Measurements from ENCODE around the gene SHC2. TPM values are rescaled to one million over a fixed set of nuclear protein-coding genes. Genes with fewer than 3 reads are reported as not detected.
"Not testable (repeated sequence)": the region's sequence is repeated elsewhere in the genome, so short reads cannot be mapped to it uniquely, and the experiment has no call there.

Gene SHC2
- polyA plus RNA-seq, 4 donors = 7.6 to 18.9 (median 12.3) TPM

- H3K4me1 ChIP-seq (ENCODE audit: control insufficient read depth in 3 of 3, insufficient read depth in 2 of 3, low read depth in 1 of 3, low read length in 2 of 3) = no peaks in the 10 kb centered on the region
- H3K27ac ChIP-seq (ENCODE audit: low read depth in 1 of 3, low read length in 2 of 3) = no peak overlapping the region
- DNase-seq (no peak), FAIRE-seq (no peak)
- H3K9me3 ChIP-seq (ENCODE audit: control insufficient read depth in 2 of 2, insufficient read depth in 1 of 2, low read depth in 1 of 2, low read length in 1 of 2) = peaks cover 0 to 5% of the 10 kb centered on the region in 2 donors
- peaks cover 2 to 4% (median 4%) of the 10 kb centered on the region in 3 donors for H3K27me3 ChIP-seq (ENCODE audit: control insufficient read depth in 3 of 3, insufficient read depth in 3 of 3, low read length in 3 of 3)
- no peaks in the 10 kb centered on the region for H3K36me3 ChIP-seq (ENCODE audit: control insufficient read depth in 3 of 3, insufficient read depth in 2 of 3, low read depth in 1 of 3, low read length in 3 of 3)
- WGBS, 3 donors = 16 to 57% (median 26%) methylated on average over 5 to 9 of the region's 9 CpGs
- no peak overlapping the region for H3K4me3 ChIP-seq (ENCODE audit: low read depth in 1 of 3, low read length in 3 of 3)
Observed at GRCh38 chr19:399370-399769, 61.5 kb downstream of the SHC2 start.

- H3K27me3 ChIP-seq (ENCODE audit: control insufficient read depth in 3 of 3, insufficient read depth in 3 of 3, low read length in 3 of 3) = peaks cover 2 to 4% (median 4%) of the 10 kb centered on the region in 3 donors
- H3K27ac ChIP-seq (ENCODE audit: low read depth in 1 of 3, low read length in 2 of 3) = no peak overlapping the region
- 69 to 83% (median 73%) methylated on average over 17 of the region's 17 CpGs for WGBS, 3 donors
- no peak for FAIRE-seq
- no peaks in the 10 kb centered on the region for H3K4me1 ChIP-seq (ENCODE audit: control insufficient read depth in 3 of 3, insufficient read depth in 2 of 3, low read depth in 1 of 3, low read length in 2 of 3)
- H3K4me3 ChIP-seq (ENCODE audit: low read depth in 1 of 3, low read length in 3 of 3) = no peak overlapping the region
- no peaks in the 10 kb centered on the region for H3K36me3 ChIP-seq (ENCODE audit: control insufficient read depth in 3 of 3, insufficient read depth in 2 of 3, low read depth in 1 of 3, low read length in 3 of 3)
- H3K9me3 ChIP-seq (ENCODE audit: control insufficient read depth in 2 of 2, insufficient read depth in 1 of 2, low read depth in 1 of 2, low read length in 1 of 2) = peaks cover 0 to 5% of the 10 kb centered on the region in 2 donors
- DNase-seq = no peak
Observed at GRCh38 chr19:398719-399118, 62.1 kb downstream of the SHC2 start.

- Histone ChIP-seq H3K4me3 (ENCODE audit: low read depth in 1 of 3, low read length in 3 of 3) (no peak overlapping the region), H3K27ac (ENCODE audit: low read depth in 1 of 3, low read length in 2 of 3) (no peak overlapping the region), H3K9me3 (ENCODE audit: control insufficient read depth in 2 of 2, insufficient read depth in 1 of 2, low read depth in 1 of 2, low read length in 1 of 2) (peaks cover 0 to 5% of the 10 kb centered on the region in 2 donors), H3K36me3 (ENCODE audit: control insufficient read depth in 3 of 3, insufficient read depth in 2 of 3, low read depth in 1 of 3, low read length in 3 of 3) (no peaks in the 10 kb centered on the region), H3K4me1 (ENCODE audit: control insufficient read depth in 3 of 3, insufficient read depth in 2 of 3, low read depth in 1 of 3, low read length in 2 of 3) (no peaks in the 10 kb centered on the region), H3K27me3 (ENCODE audit: control insufficient read depth in 3 of 3, insufficient read depth in 3 of 3, low read length in 3 of 3) (peaks cover 2 to 4% (median 2%) of the 10 kb centered on the region in 3 donors)
- WGBS, 3 donors = 91 to 93% (median 92%) methylated on average over 31 of the region's 31 CpGs
- FAIRE-seq (no peak), DNase-seq (no peak)
Observed at GRCh38 chr19:397941-398706, 62.7 kb downstream of the SHC2 start.

GRCh38 chr19:397321-397720 is 63.5 kb downstream of the SHC2 start:
- H3K4me3 ChIP-seq (ENCODE audit: low read depth in 1 of 3, low read length in 3 of 3) = no peak overlapping the region
- H3K36me3 ChIP-seq (ENCODE audit: control insufficient read depth in 3 of 3, insufficient read depth in 2 of 3, low read depth in 1 of 3, low read length in 3 of 3) = no peaks in the 10 kb centered on the region
- peaks cover 0 to 2% (median 0%) of the 10 kb centered on the region in 3 donors for H3K27me3 ChIP-seq (ENCODE audit: control insufficient read depth in 3 of 3, insufficient read depth in 3 of 3, low read length in 3 of 3)
- H3K27ac ChIP-seq (ENCODE audit: low read depth in 1 of 3, low read length in 2 of 3) = no peak overlapping the region
- DNase-seq (no peak), FAIRE-seq (no peak)
- WGBS, 3 donors = 67 to 69% (median 68%) methylated on average over 16 to 18 of the region's 18 CpGs
- H3K4me1 ChIP-seq (ENCODE audit: control insufficient read depth in 3 of 3, insufficient read depth in 2 of 3, low read depth in 1 of 3, low read length in 2 of 3) = no peaks in the 10 kb centered on the region
- peaks cover 0 to 5% of the 10 kb centered on the region in 2 donors for H3K9me3 ChIP-seq (ENCODE audit: control insufficient read depth in 2 of 2, insufficient read depth in 1 of 2, low read depth in 1 of 2, low read length in 1 of 2)

DNA sequence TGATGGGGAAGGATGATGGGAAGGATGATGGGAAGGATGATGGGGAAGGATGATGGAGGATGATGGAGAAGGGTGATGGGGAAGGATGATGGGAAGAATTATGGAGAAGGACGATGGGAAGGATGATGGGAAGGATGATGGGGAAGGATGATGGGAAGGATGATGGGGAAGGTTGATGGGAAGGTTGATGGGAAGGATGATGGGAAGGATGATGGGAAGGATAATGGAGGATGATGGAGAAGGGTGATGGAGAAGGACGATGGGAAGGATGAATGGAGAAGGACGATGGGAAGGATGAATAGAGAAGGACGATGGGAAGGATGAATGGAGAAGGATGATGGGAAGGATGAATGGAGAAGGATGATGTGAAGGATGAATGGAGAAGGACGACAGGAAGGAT is 65.4 kb downstream of the SHC2 start:
- Histone ChIP-seq H3K4me1 (ENCODE audit: control insufficient read depth in 3 of 3, insufficient read depth in 2 of 3, low read depth in 1 of 3, low read length in 2 of 3) (no peaks in the 10 kb centered on the region), H3K27ac (ENCODE audit: low read depth in 1 of 3, low read length in 2 of 3) (no peak overlapping the region), H3K9me3 (ENCODE audit: control insufficient read depth in 2 of 2, insufficient read depth in 1 of 2, low read depth in 1 of 2, low read length in 1 of 2) (peaks cover 0 to 5% of the 10 kb centered on the region in 2 donors), H3K4me3 (ENCODE audit: low read depth in 1 of 3, low read length in 3 of 3) (no peak overlapping the region), H3K36me3 (ENCODE audit: control insufficient read depth in 3 of 3, insufficient read depth in 2 of 3, low read depth in 1 of 3, low read length in 3 of 3) (no peaks in the 10 kb centered on the region), H3K27me3 (ENCODE audit: control insufficient read depth in 3 of 3, insufficient read depth in 3 of 3, low read length in 3 of 3) (peaks cover 0 to 5% (median 2%) of the 10 kb centered on the region in 3 donors)
- FAIRE-seq (no peak), DNase-seq (no peak)
- 82 to 90% (median 82%) methylated on average over 5 of the region's 5 CpGs for WGBS, 3 donors

- not testable (repeated sequence) for H3K27me3 ChIP-seq (ENCODE audit: control insufficient read depth in 3 of 3, insufficient read depth in 3 of 3, low read length in 3 of 3); H3K9me3 ChIP-seq (ENCODE audit: control insufficient read depth in 2 of 2, insufficient read depth in 1 of 2, low read depth in 1 of 2, low read length in 1 of 2); H3K4me1 ChIP-seq (ENCODE audit: control insufficient read depth in 3 of 3, insufficient read depth in 2 of 3, low read depth in 1 of 3, low read length in 2 of 3); H3K4me3 ChIP-seq (ENCODE audit: low read depth in 1 of 3, low read length in 3 of 3); H3K36me3 ChIP-seq (ENCODE audit: control insufficient read depth in 3 of 3, insufficient read depth in 2 of 3, low read depth in 1 of 3, low read length in 3 of 3); H3K27ac ChIP-seq (ENCODE audit: low read depth in 1 of 3, low read length in 2 of 3); FAIRE-seq; DNase-seq
- WGBS, 3 donors = 89 to 97% (median 97%) methylated on average over 1 of the region's 1 CpG
Observed at GRCh38 chr19:394857-395256, 66.0 kb downstream of the SHC2 start.

DNA sequence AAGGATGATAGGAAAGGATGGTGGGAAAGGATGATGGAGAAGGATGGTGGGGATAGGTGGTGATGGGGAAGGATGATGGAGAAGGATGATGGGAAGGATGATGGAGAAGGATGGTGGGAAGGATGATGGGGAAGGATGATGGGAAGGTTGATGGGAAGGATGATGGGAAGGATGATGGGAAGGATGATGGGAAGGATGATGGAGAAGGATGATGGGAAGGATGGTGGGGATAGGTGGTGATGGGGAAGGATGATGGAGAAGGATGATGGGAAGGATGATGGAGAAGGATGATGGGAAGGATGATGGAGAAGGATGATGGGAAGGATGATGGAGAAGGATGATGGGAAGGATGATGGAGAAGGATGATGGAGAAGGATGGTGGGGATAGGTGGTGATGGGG is 67.3 kb downstream of the SHC2 start:
- not testable (repeated sequence) for FAIRE-seq; H3K4me1 ChIP-seq (ENCODE audit: control insufficient read depth in 3 of 3, insufficient read depth in 2 of 3, low read depth in 1 of 3, low read length in 2 of 3); H3K36me3 ChIP-seq (ENCODE audit: control insufficient read depth in 3 of 3, insufficient read depth in 2 of 3, low read depth in 1 of 3, low read length in 3 of 3); DNase-seq; H3K4me3 ChIP-seq (ENCODE audit: low read depth in 1 of 3, low read length in 3 of 3); H3K27me3 ChIP-seq (ENCODE audit: control insufficient read depth in 3 of 3, insufficient read depth in 3 of 3, low read length in 3 of 3); H3K9me3 ChIP-seq (ENCODE audit: control insufficient read depth in 2 of 2, insufficient read depth in 1 of 2, low read depth in 1 of 2, low read length in 1 of 2); H3K27ac ChIP-seq (ENCODE audit: low read depth in 1 of 3, low read length in 2 of 3)

DNA sequence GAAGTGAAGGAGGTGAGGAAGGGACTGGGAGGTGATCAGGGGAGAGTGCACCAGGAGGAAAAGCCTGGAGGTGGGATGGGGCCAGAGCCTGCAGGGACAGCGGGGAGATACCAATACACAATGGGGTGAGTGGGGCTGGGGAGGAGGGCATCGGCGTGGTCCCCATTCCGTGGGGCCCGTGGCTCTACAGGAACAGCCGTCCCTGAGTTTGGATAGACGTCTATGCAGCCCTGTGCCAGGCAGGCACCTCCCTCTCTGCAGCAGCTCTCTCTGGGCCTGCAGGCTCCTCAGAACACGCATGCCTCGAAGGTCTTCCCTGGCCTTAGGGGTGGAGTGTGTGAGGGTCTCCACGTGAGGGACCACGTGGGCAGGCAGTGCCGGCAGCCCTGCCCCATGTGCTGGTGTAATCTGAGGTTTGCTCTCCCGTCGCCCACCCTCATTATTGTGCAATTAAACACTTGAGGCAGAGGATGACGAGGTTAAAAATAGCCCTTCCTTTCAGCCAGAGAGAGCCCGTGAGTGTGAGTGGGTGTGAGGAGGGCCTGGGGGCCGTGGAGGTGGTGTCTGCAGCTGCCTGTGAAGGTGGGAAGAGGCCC is 68.4 kb downstream of the SHC2 start:
- no peaks in the 10 kb centered on the region for H3K36me3 ChIP-seq (ENCODE audit: control insufficient read depth in 3 of 3, insufficient read depth in 2 of 3, low read depth in 1 of 3, low read length in 3 of 3)
- DNase-seq = no peak
- H3K27ac ChIP-seq (ENCODE audit: low read depth in 1 of 3, low read length in 2 of 3) = no peak overlapping the region
- peaks cover 0 to 5% of the 10 kb centered on the region in 2 donors for H3K9me3 ChIP-seq (ENCODE audit: control insufficient read depth in 2 of 2, insufficient read depth in 1 of 2, low read depth in 1 of 2, low read length in 1 of 2)
- WGBS, 3 donors = 59 to 74% (median 68%) methylated on average over 15 to 17 of the region's 17 CpGs
- FAIRE-seq = no peak
- H3K27me3 ChIP-seq (ENCODE audit: control insufficient read depth in 3 of 3, insufficient read depth in 3 of 3, low read length in 3 of 3) = peaks cover 0 to 5% (median 0%) of the 10 kb centered on the region in 3 donors
- H3K4me1 ChIP-seq (ENCODE audit: control insufficient read depth in 3 of 3, insufficient read depth in 2 of 3, low read depth in 1 of 3, low read length in 2 of 3) = no peaks in the 10 kb centered on the region
- no peak overlapping the region for H3K4me3 ChIP-seq (ENCODE audit: low read depth in 1 of 3, low read length in 3 of 3)
